Dendritic cell treated with granulocyte-macrophage colony-stimulating factor and Interleukin-4, amounts not matched to agents 40 ng/mL and 50 ng/mL, for 4 days (primary cell): ENCODE measurements around the gene SPDL1.

Experiments used
- H3K27ac Mint-ChIP-seq: one replicate; pipeline ENCODE4 v1.8.0; 2022; ENCODE audit warnings: mild to moderate bottlenecking, mixed read lengths
- H3K27me3 Mint-ChIP-seq: one replicate; pipeline ENCODE4 v1.8.0; 2022; ENCODE audit warnings: mild to moderate bottlenecking, mixed read lengths
- H3K36me3 Mint-ChIP-seq: one replicate; pipeline ENCODE4 v1.8.0; 2022; ENCODE audit warnings: low read depth, mixed read lengths
- H3K4me1 Mint-ChIP-seq: one replicate; pipeline ENCODE4 v1.8.0; 2022; ENCODE audit warnings: low read depth, mixed read lengths
- H3K4me3 Mint-ChIP-seq: one replicate; pipeline ENCODE4 v1.8.0; 2022; ENCODE audit warnings: mild to moderate bottlenecking, moderate library complexity, mixed read lengths
- H3K9me3 Mint-ChIP-seq: one replicate; pipeline ENCODE4 v1.8.0; 2022; ENCODE audit warnings: mixed read lengths
- intact Hi-C: fragments of 100-400 bp; cut with micrococcal nuclease; formaldehyde crosslinking; loops from one replicate; pipeline ENCODE4 v1.15.0; 2022

Gene SPDL1

DNA sequence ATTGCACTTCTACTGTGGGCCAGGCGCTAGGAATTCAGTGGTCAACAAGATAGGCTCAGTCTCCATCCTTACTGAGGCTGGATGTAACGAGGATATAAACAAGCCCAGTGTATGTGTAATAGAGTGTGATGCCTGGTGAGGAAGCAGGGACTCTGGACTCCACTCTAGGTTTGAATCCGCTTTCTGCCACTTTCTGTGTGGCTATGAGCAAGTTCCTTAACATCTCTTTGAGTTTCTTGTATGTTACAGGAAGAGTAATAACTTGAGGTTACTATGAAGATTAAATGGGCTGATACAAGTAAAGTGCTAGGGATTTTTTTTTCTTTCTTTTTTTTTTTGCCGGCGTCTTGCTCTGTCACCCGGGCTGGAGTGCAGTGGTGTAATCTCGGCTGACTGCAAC is 65.9 kb downstream of the SPDL1 start:
- intact Hi-C loops: no loop called here
- Mint-ChIP-seq H3K9me3 (no peaks in the 10 kb centered on the region), H3K27me3 (no peaks in the 10 kb centered on the region), H3K27ac (peak overlapping the region; percentile 94), H3K4me1 (peaks cover 92% of the 10 kb centered on the region), H3K4me3 (peak overlapping the region; percentile 8), H3K36me3 (peaks cover 53% of the 10 kb centered on the region)

DNA sequence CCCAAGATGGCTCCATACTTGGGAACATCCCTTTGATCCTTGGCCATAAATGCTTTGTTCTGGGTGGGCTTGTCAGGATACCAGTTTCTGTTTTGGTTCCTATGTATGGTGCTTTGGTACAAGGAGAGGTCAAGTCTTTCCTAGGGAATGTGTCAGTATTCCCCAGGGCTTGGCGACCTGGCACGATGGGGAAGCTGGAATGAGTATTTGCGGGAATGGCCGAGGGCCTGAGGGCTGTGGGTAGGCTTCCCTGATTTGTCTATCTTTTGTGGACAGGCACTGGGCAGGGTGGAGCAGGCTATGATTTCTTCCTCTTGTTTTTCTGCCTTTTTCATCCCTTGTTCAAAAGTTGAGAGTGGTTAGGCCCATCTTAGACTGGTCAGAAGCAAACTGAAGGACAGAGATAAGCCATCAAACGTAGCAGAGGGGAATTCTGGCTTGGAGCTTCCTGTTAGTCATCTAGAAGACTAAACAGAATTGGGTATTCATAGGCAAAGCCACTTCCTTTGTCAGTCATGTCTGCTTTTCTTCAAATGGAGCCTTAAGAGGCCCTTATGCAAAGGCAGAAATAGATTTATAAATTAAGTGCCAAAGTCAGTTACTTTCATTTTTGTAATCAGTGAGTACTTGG is 67.2 kb downstream of the SPDL1 start:
- Mint-ChIP-seq H3K27ac (peak overlapping the region; percentile 94), H3K9me3 (no peaks in the 10 kb centered on the region), H3K4me1 (peaks cover 94% of the 10 kb centered on the region), H3K4me3 (peak overlapping the region; percentile 24), H3K27me3 (no peaks in the 10 kb centered on the region), H3K36me3 (peaks cover 59% of the 10 kb centered on the region)
- intact Hi-C loops: loop anchor here (5.0 kb wide), 1 partner anchor 64 kb away; no protein-coding TSS in a partner anchor

DNA sequence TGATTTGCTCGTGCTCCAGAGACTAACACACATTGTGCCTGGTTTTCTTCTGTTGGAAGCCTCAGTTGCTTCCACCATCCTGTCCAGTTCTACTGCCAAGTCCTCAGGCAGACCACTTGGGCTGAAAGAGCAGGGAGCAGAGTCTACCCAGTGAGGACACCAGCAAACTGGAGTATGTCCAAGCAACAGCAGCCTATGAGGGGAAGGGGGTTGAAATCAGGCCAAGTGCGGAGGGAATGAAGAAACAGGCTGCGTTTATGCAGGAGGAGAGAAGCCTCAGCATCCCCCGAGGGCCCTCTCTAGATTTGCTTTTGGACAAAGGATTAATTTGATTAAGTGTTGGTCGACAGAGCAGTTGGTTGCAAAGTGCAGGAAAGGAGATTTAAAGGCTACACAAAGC is 68.0 kb downstream of the SPDL1 start:
- peak overlapping the region; percentile 20 for H3K4me3 Mint-ChIP-seq
- peaks cover 66% of the 10 kb centered on the region for H3K36me3 Mint-ChIP-seq
- H3K27ac Mint-ChIP-seq: peak overlapping the region; percentile 94
- H3K9me3 Mint-ChIP-seq: no peaks in the 10 kb centered on the region
- H3K27me3 Mint-ChIP-seq: no peaks in the 10 kb centered on the region
- peaks cover 94% of the 10 kb centered on the region for H3K4me1 Mint-ChIP-seq
- intact Hi-C loops: loop anchor here (5.0 kb wide), 1 partner anchor 64 kb away; no protein-coding TSS in a partner anchor

DNA sequence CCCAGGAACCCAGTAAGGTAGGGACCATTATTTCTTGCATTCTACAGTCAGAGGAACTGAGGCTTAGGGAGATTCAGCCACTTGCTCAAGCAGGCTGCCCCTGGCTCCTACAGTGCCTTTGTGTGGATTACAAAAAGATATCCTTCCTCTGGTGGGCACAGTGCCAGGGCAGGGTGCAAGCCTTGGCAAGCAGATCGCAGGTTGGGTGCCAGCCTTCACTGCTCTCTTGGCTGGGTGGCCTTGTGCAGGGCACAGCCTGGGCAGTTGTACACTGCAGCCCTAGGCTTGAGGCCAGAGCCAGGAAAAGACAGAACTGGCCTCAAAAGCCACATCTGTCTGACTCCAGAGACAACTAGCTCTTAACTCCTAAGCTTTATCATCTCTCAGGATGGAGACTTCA is 68.5 kb downstream of the SPDL1 start:
- peak overlapping the region; percentile 94 for H3K27ac Mint-ChIP-seq
- intact Hi-C loops: loop anchor here (5.0 kb wide), 1 partner anchor 65 kb away; no protein-coding TSS in a partner anchor
- H3K36me3 Mint-ChIP-seq: peaks cover 71% of the 10 kb centered on the region
- H3K9me3 Mint-ChIP-seq: no peaks in the 10 kb centered on the region
- no peaks in the 10 kb centered on the region for H3K27me3 Mint-ChIP-seq
- peaks cover 94% of the 10 kb centered on the region for H3K4me1 Mint-ChIP-seq
- H3K4me3 Mint-ChIP-seq: no peak overlapping the region

DNA sequence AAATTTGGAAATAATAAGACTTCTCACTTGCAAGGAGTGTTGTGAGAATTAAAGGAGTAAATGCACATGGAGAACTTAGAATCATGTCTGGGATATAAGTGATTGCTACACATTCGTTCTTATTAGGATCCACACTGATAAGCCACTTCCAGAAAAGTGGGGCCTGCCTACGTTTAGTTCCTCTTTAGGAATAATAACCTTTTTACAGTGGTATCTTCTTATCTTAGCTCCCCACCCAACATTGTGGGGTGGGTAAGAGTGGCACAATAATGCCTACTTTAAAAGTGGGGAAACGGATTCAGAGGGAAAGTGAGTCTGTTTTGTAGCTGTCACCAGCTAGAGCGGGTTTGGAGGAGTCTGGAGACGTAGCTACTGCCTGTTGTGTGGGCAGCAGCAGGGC is 69.5 kb downstream of the SPDL1 start:
- Mint-ChIP-seq H3K36me3 (peaks cover 80% of the 10 kb centered on the region), H3K27ac (peak overlapping the region; percentile 94), H3K9me3 (no peaks in the 10 kb centered on the region), H3K4me1 (peaks cover 85% of the 10 kb centered on the region), H3K27me3 (no peaks in the 10 kb centered on the region), H3K4me3 (no peak overlapping the region)
- intact Hi-C loops: loop anchor here (5.0 kb wide), 1 partner anchor 66 kb away; no protein-coding TSS in a partner anchor
